ENCODE measurements around the gene DPP6.
"Not testable (repeated sequence)": the region's sequence is repeated elsewhere in the genome, so short reads cannot be mapped to it uniquely, and the experiment has no call there.

The DPP6 gene

DNA sequence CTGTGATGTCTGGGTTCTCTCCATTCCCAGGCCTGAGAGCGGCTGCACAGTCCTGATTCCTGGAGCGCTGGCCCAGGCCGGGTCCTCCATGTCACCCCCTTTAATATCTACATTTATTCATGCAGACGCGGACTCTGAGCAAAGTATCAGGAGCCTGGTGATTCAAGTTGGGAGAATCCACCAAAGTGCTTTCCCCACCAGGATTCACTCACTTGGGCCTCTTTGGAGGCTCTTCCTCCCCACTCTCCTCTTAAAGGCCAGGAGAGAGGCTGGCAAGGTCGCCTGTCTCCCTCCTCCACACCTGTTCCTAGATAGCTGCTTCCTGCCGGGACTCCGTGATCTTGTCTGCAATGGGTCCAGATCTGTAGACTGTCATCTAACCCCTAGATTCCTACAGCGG is 98.5 kb downstream of the DPP6 start:
- H3K4me3 ChIP-seq (ENCODE audit: low read depth, low read length); in situ Hi-C loops (cut with HindIII; ENCODE audit: low pct_ligation_motif_present, low sequenced_read_pairs); DNase-seq; H3K36me3 ChIP-seq (replicated peaks); H3K27ac ChIP-seq; H3K27me3 ChIP-seq (replicated peaks): not testable (repeated sequence)

- H3K27ac ChIP-seq; H3K36me3 ChIP-seq (replicated peaks); in situ Hi-C loops (cut with HindIII; ENCODE audit: low pct_ligation_motif_present, low sequenced_read_pairs); H3K4me3 ChIP-seq (ENCODE audit: low read depth, low read length); DNase-seq; H3K27me3 ChIP-seq (replicated peaks): not testable (repeated sequence)
Measured at GRCh38 chr7:154151306-154151705, 99.1 kb downstream of the DPP6 start.

- H3K27me3 ChIP-seq (replicated peaks); H3K36me3 ChIP-seq (replicated peaks); in situ Hi-C loops (cut with HindIII; ENCODE audit: low pct_ligation_motif_present, low sequenced_read_pairs); H3K27ac ChIP-seq; DNase-seq; H3K4me3 ChIP-seq (ENCODE audit: low read depth, low read length): not testable (repeated sequence)
Measured at GRCh38 chr7:154155928-154156327, 103.7 kb downstream of the DPP6 start.

DNA sequence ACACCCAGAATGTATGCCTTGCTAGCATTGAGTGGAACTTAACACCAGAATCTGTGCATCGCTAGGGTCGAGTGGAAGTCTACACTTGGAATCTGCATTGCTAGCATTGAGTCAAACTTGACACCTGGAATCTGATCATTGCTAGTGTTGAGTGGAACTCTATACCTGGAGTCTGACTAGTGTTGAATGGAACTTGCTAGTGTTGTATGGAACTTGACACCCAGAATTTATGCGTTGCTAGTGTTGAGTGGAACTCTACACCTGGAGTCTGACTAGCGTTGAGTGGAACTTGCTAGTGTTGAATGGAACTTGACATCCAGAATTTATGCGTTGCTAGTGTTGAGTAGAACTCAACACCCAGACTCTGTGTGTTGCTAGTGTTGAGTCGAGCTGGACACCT is 110.7 kb downstream of the DPP6 start:
- in situ Hi-C loops (cut with HindIII; ENCODE audit: low pct_ligation_motif_present, low sequenced_read_pairs); H3K4me3 ChIP-seq (ENCODE audit: low read depth, low read length); H3K36me3 ChIP-seq (replicated peaks); H3K27ac ChIP-seq; DNase-seq; H3K27me3 ChIP-seq (replicated peaks): not testable (repeated sequence)

DNA sequence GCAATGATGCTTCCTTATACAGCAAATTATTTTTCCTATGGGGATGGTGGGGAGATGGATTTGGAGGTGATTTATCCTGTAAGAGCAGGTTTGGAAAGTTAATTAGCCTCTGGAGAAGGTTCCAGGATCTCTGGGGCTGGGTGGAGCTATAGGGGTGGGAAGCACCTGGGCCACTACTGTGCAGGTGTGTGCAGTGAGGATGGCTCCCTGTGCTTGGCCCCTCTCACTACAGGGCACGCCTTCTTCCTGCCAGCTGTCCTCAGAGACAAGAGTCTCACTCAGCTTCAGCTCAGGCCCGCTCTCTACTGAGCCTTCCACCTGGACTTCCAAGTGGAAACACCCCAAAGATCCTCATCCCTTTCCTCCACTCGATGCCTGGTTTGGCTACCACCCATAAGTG is 111.4 kb downstream of the DPP6 start:
- H3K27me3 ChIP-seq (replicated peaks); in situ Hi-C loops (cut with HindIII; ENCODE audit: low pct_ligation_motif_present, low sequenced_read_pairs); DNase-seq: not testable (repeated sequence)

GRCh38 chr7:154167051-154167450 is 114.9 kb downstream of the DPP6 start:
- TF ChIP-seq CTCF (IDR thresholded peaks at IDR 0.05; ENCODE audit: low read depth, low read length, missing control alignments), result no peak
- DNase-seq, result no peak
- Histone ChIP-seq H3K36me3 (replicated peaks) (no peaks in the 10 kb centered on the region), H3K27ac (no peak overlapping the region), H3K27me3 (replicated peaks) (no peaks in the 10 kb centered on the region), H3K4me3 (ENCODE audit: low read depth, low read length) (no peak overlapping the region)
- in situ Hi-C loops (cut with HindIII; ENCODE audit: low pct_ligation_motif_present, low sequenced_read_pairs), result no loop called here

More for the DNA sequence above, 111.4 kb downstream of the DPP6 start:
- H3K36me3 ChIP-seq (replicated peaks); H3K27ac ChIP-seq; H3K4me3 ChIP-seq (ENCODE audit: low read depth, low read length): not testable (repeated sequence)

- DNase-seq, result no peak
- Histone ChIP-seq H3K36me3 (replicated peaks) (no peaks in the 10 kb centered on the region), H3K27ac (no peak overlapping the region), H3K27me3 (replicated peaks) (no peaks in the 10 kb centered on the region), H3K4me3 (ENCODE audit: low read depth, low read length) (no peak overlapping the region)
- no peak for TF ChIP-seq CTCF (IDR thresholded peaks at IDR 0.05; ENCODE audit: low read depth, low read length, missing control alignments)
- in situ Hi-C loops (cut with HindIII; ENCODE audit: low pct_ligation_motif_present, low sequenced_read_pairs), result no loop called here
Measured at GRCh38 chr7:154167807-154168206, 115.6 kb downstream of the DPP6 start.

DNA sequence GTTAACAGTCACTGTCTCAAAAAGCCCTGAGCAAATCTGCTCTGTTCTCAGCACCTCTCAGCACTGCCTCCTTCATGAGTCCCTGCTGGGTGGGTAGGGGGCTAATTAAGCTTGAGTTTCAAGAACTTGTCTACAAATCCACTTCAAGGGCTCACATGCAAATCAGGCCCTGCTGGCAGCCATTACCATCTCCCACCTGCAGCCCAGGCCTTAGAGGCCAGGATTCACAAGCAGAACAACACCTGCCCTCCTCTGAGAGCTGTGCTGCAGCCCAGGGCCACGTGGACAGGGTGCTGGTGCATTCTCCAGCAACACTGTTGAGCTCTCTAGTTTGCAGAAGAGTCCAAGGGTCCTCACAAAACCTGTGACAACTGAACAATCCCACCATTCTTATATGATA is 119.2 kb downstream of the DPP6 start:
- no peak for DNase-seq
- in situ Hi-C loops (cut with HindIII; ENCODE audit: low pct_ligation_motif_present, low sequenced_read_pairs), result no loop called here
- Histone ChIP-seq H3K27me3 (replicated peaks) (no peaks in the 10 kb centered on the region), H3K27ac (no peak overlapping the region), H3K4me3 (ENCODE audit: low read depth, low read length) (no peak overlapping the region), H3K36me3 (replicated peaks) (no peaks in the 10 kb centered on the region)
- TF ChIP-seq CTCF (IDR thresholded peaks at IDR 0.05; ENCODE audit: low read depth, low read length, missing control alignments), result no peak

All from brain microvascular endothelial cell (primary cell).